GM19452 (cell line): ENCODE results near the gene SSR1.
"Not testable (repeated sequence)": the region's sequence is repeated elsewhere in the genome, so short reads cannot be mapped to it uniquely, and the experiment has no call there.

Experiments used
- ATAC-seq: cut with Tn5 transposase; IDR thresholded peaks from one replicate; pipeline ENCODE4 v1.9.1; 2021; ENCODE audit not compliant: unreplicated experiment

The SSR1 gene

GRCh38 chr6:7282097-7282906 lies 30.7 kb downstream of the SSR1 start:
- ATAC-seq, result no peak

GRCh38 chr6:7276199-7276524 lies 36.8 kb downstream of the SSR1 start:
- no peak for ATAC-seq

- ATAC-seq, result not testable (repeated sequence)
Measured at GRCh38 chr6:7274525-7274924, 38.5 kb downstream of the SSR1 start.

GRCh38 chr6:7273709-7274108 lies 39.3 kb downstream of the SSR1 start:
- no peak for ATAC-seq

GRCh38 chr6:7271205-7271534 lies 41.8 kb downstream of the SSR1 start:
- no peak for ATAC-seq

- ATAC-seq, result no peak
Measured at GRCh38 chr6:7270320-7271204, 42.4 kb downstream of the SSR1 start.

- ATAC-seq, result no peak
Measured at GRCh38 chr6:7269816-7270215, 43.2 kb downstream of the SSR1 start.

GRCh38 chr6:7268816-7269555 lies 44.0 kb downstream of the SSR1 start:
- no peak for ATAC-seq

GRCh38 chr6:7268362-7268761 lies 44.6 kb downstream of the SSR1 start:
- no peak for ATAC-seq

- ATAC-seq, result no peak
Measured at GRCh38 chr6:7267466-7268091, 45.4 kb downstream of the SSR1 start.

- ATAC-seq, result no peak
Measured at GRCh38 chr6:7267071-7267465, 45.9 kb downstream of the SSR1 start.

- ATAC-seq, result not testable (repeated sequence)
Measured at GRCh38 chr6:7265385-7265726, 47.6 kb downstream of the SSR1 start.

GRCh38 chr6:7264686-7265384 lies 48.2 kb downstream of the SSR1 start:
- ATAC-seq, result no peak

GRCh38 chr6:7264041-7264440 lies 49.0 kb downstream of the SSR1 start:
- no peak for ATAC-seq

- not testable (repeated sequence) for ATAC-seq
Measured at GRCh38 chr6:7263519-7263805, 49.5 kb downstream of the SSR1 start.

- ATAC-seq, result no peak
Measured at GRCh38 chr6:7262746-7263518, 50.1 kb downstream of the SSR1 start.

GRCh38 chr6:7261852-7262461 lies 51.0 kb downstream of the SSR1 start:
- no peak for ATAC-seq

GRCh38 chr6:7261032-7261841 lies 51.8 kb downstream of the SSR1 start:
- peak; percentile 70 for ATAC-seq
